ENCODE data around the gene TMPRSS7. TPM values are rescaled to one million over a fixed set of nuclear protein-coding genes. Genes with fewer than 3 reads are reported as not detected.

The TMPRSS7 gene
- total RNA-seq: not detected

GRCh38 chr3:112034436-112034835, at the start of gene TMPRSS7:
Gene TMPRSS7 (plus strand): TSS chr3:112034736. CDS start chr3:112034846, 110 bp downstream.
- Histone ChIP-seq H3K27me3 (ENCODE audit: insufficient read depth, low read length) (no peaks in the 10 kb centered on the region), H3K4me1 (ENCODE audit: insufficient read depth, low read length) (no peaks in the 10 kb centered on the region), H3K9me3 (ENCODE audit: low read depth, low read length) (no peaks in the 10 kb centered on the region), H3K4me3 (ENCODE audit: low read length) (no peak within 1 kb of the TSS)

GRCh38 chr3:111986800-111987199, 47.7 kb upstream of the TMPRSS7 start:
- no peak overlapping the region for H3K4me3 ChIP-seq (ENCODE audit: low read length)
- H3K27me3 ChIP-seq (ENCODE audit: insufficient read depth, low read length): no peaks in the 10 kb centered on the region
- no peaks in the 10 kb centered on the region for H3K9me3 ChIP-seq (ENCODE audit: low read depth, low read length)
- no peaks in the 10 kb centered on the region for H3K4me1 ChIP-seq (ENCODE audit: insufficient read depth, low read length)

GRCh38 chr3:111989061-111989678, 45.4 kb upstream of the TMPRSS7 start:
- Histone ChIP-seq H3K4me1 (ENCODE audit: insufficient read depth, low read length) (no peaks in the 10 kb centered on the region), H3K9me3 (ENCODE audit: low read depth, low read length) (no peaks in the 10 kb centered on the region), H3K27me3 (ENCODE audit: insufficient read depth, low read length) (no peaks in the 10 kb centered on the region), H3K4me3 (ENCODE audit: low read length) (no peak overlapping the region)

- Histone ChIP-seq H3K4me1 (ENCODE audit: insufficient read depth, low read length) (no peaks in the 10 kb centered on the region), H3K9me3 (ENCODE audit: low read depth, low read length) (no peaks in the 10 kb centered on the region), H3K4me3 (ENCODE audit: low read length) (no peak overlapping the region), H3K27me3 (ENCODE audit: insufficient read depth, low read length) (no peaks in the 10 kb centered on the region)
These were observed 41.5 kb upstream of the TMPRSS7 start for GRCh38 chr3:111993038-111993437.

GRCh38 chr3:111998636-111999483, 35.7 kb upstream of the TMPRSS7 start, which contains the start of gene TAGLN3:
Gene TAGLN3 (plus strand): TSS chr3:111998922. CDS start chr3:111999423, 501 bp downstream.
- Histone ChIP-seq H3K4me3 (ENCODE audit: low read length) (peak within 1 kb of the TSS; percentile 26), H3K9me3 (ENCODE audit: low read depth, low read length) (no peaks in the 10 kb centered on the region), H3K27me3 (ENCODE audit: insufficient read depth, low read length) (peaks cover 26% of the 10 kb centered on the region), H3K4me1 (ENCODE audit: insufficient read depth, low read length) (peaks cover 20% of the 10 kb centered on the region)

- peaks cover 20% of the 10 kb centered on the region for H3K4me1 ChIP-seq (ENCODE audit: insufficient read depth, low read length)
- H3K4me3 ChIP-seq (ENCODE audit: low read length): peak overlapping the region; percentile 26
- H3K9me3 ChIP-seq (ENCODE audit: low read depth, low read length): no peaks in the 10 kb centered on the region
- H3K27me3 ChIP-seq (ENCODE audit: insufficient read depth, low read length): peaks cover 26% of the 10 kb centered on the region
These were observed 34.8 kb upstream of the TMPRSS7 start for GRCh38 chr3:111999484-112000324.

GRCh38 chr3:112000367-112000771, 34.2 kb upstream of the TMPRSS7 start:
- peaks cover 26% of the 10 kb centered on the region for H3K27me3 ChIP-seq (ENCODE audit: insufficient read depth, low read length)
- H3K9me3 ChIP-seq (ENCODE audit: low read depth, low read length): no peaks in the 10 kb centered on the region
- H3K4me1 ChIP-seq (ENCODE audit: insufficient read depth, low read length): peaks cover 20% of the 10 kb centered on the region
- no peak overlapping the region for H3K4me3 ChIP-seq (ENCODE audit: low read length)

- Histone ChIP-seq H3K4me3 (ENCODE audit: low read length) (no peak overlapping the region), H3K9me3 (ENCODE audit: low read depth, low read length) (no peaks in the 10 kb centered on the region), H3K27me3 (ENCODE audit: insufficient read depth, low read length) (peaks cover 26% of the 10 kb centered on the region), H3K4me1 (ENCODE audit: insufficient read depth, low read length) (peaks cover 20% of the 10 kb centered on the region)
These were observed 33.6 kb upstream of the TMPRSS7 start for GRCh38 chr3:112000966-112001365.

GRCh38 chr3:112001526-112001925, 33.0 kb upstream of the TMPRSS7 start:
- Histone ChIP-seq H3K4me3 (ENCODE audit: low read length) (no peak overlapping the region), H3K27me3 (ENCODE audit: insufficient read depth, low read length) (peaks cover 26% of the 10 kb centered on the region)

GRCh38 chr3:112002096-112002971, 32.2 kb upstream of the TMPRSS7 start:
- H3K4me1 ChIP-seq (ENCODE audit: insufficient read depth, low read length): peaks cover 20% of the 10 kb centered on the region

More at GRCh38 chr3:112001526-112001925, 33.0 kb upstream of the TMPRSS7 start:
- H3K4me1 ChIP-seq (ENCODE audit: insufficient read depth, low read length): peaks cover 20% of the 10 kb centered on the region
- no peaks in the 10 kb centered on the region for H3K9me3 ChIP-seq (ENCODE audit: low read depth, low read length)

GRCh38 chr3:112003321-112004080, 31.0 kb upstream of the TMPRSS7 start:
- peaks cover 23% of the 10 kb centered on the region for H3K27me3 ChIP-seq (ENCODE audit: insufficient read depth, low read length)
- H3K4me1 ChIP-seq (ENCODE audit: insufficient read depth, low read length): peaks cover 19% of the 10 kb centered on the region
- no peaks in the 10 kb centered on the region for H3K9me3 ChIP-seq (ENCODE audit: low read depth, low read length)
- no peak overlapping the region for H3K4me3 ChIP-seq (ENCODE audit: low read length)

More at GRCh38 chr3:112002096-112002971, 32.2 kb upstream of the TMPRSS7 start:
- no peak overlapping the region for H3K4me3 ChIP-seq (ENCODE audit: low read length)
- H3K27me3 ChIP-seq (ENCODE audit: insufficient read depth, low read length): peaks cover 26% of the 10 kb centered on the region
- no peaks in the 10 kb centered on the region for H3K9me3 ChIP-seq (ENCODE audit: low read depth, low read length)

- H3K4me3 ChIP-seq (ENCODE audit: low read length): no peak overlapping the region
- no peaks in the 10 kb centered on the region for H3K9me3 ChIP-seq (ENCODE audit: low read depth, low read length)
- peaks cover 12% of the 10 kb centered on the region for H3K4me1 ChIP-seq (ENCODE audit: insufficient read depth, low read length)
- peaks cover 16% of the 10 kb centered on the region for H3K27me3 ChIP-seq (ENCODE audit: insufficient read depth, low read length)
These were observed 30.3 kb upstream of the TMPRSS7 start for GRCh38 chr3:112004187-112004586.

- Histone ChIP-seq H3K4me1 (ENCODE audit: insufficient read depth, low read length) (peaks cover 7% of the 10 kb centered on the region), H3K9me3 (ENCODE audit: low read depth, low read length) (no peaks in the 10 kb centered on the region), H3K27me3 (ENCODE audit: insufficient read depth, low read length) (peaks cover 12% of the 10 kb centered on the region), H3K4me3 (ENCODE audit: low read length) (no peak overlapping the region)
These were observed 29.9 kb upstream of the TMPRSS7 start for GRCh38 chr3:112004669-112005068.

All from mononuclear cell (primary cell).